ENCODE data around the gene CTNNA3.

Gene CTNNA3

GRCh38 chr10:67045404-67045803, 650.6 kb downstream of the CTNNA3 start:
- Histone ChIP-seq H3K36me3 (ENCODE audit: control insufficient read depth, insufficient read depth, low read length) (no peaks in the 10 kb centered on the region), H3K4me2 (ENCODE audit: low read length) (no peak overlapping the region), H3K27ac (no peak overlapping the region), H3K9me3 (ENCODE audit: control insufficient read depth, low read length) (no peaks in the 10 kb centered on the region), H3K79me2 (no peaks in the 10 kb centered on the region), H2AFZ (no peak overlapping the region), H3K9ac (no peak overlapping the region), H3K27me3 (ENCODE audit: control insufficient read depth, insufficient read depth, low read length) (no peaks in the 10 kb centered on the region), H3K4me3 (ENCODE audit: low read depth, low read length) (no peak overlapping the region), H3K4me1 (no peaks in the 10 kb centered on the region)
- TF ChIP-seq CTCF (IDR thresholded peaks at IDR 0.05) = no peak

GRCh38 chr10:67043041-67043440, 653.0 kb downstream of the CTNNA3 start:
- TF ChIP-seq CTCF (IDR thresholded peaks at IDR 0.05) = no peak
- Histone ChIP-seq H3K9me3 (ENCODE audit: control insufficient read depth, low read length) (no peaks in the 10 kb centered on the region), H3K4me1 (no peaks in the 10 kb centered on the region), H3K27me3 (ENCODE audit: control insufficient read depth, insufficient read depth, low read length) (no peaks in the 10 kb centered on the region), H3K4me2 (ENCODE audit: low read length) (no peak overlapping the region), H3K4me3 (ENCODE audit: low read depth, low read length) (no peak overlapping the region), H3K9ac (no peak overlapping the region), H3K36me3 (ENCODE audit: control insufficient read depth, insufficient read depth, low read length) (no peaks in the 10 kb centered on the region), H2AFZ (no peak overlapping the region), H3K27ac (no peak overlapping the region), H3K79me2 (no peaks in the 10 kb centered on the region)

GRCh38 chr10:67036808-67037207, 659.2 kb downstream of the CTNNA3 start:
- Histone ChIP-seq H3K4me1 (no peaks in the 10 kb centered on the region), H2AFZ (no peak overlapping the region), H3K36me3 (ENCODE audit: control insufficient read depth, insufficient read depth, low read length) (no peaks in the 10 kb centered on the region), H3K4me2 (ENCODE audit: low read length) (no peak overlapping the region), H3K27ac (no peak overlapping the region), H3K27me3 (ENCODE audit: control insufficient read depth, insufficient read depth, low read length) (no peaks in the 10 kb centered on the region), H3K9ac (no peak overlapping the region), H3K9me3 (ENCODE audit: control insufficient read depth, low read length) (no peaks in the 10 kb centered on the region), H3K79me2 (no peaks in the 10 kb centered on the region), H3K4me3 (ENCODE audit: low read depth, low read length) (no peak overlapping the region)
- TF ChIP-seq CTCF (IDR thresholded peaks at IDR 0.05) = no peak

- Histone ChIP-seq H3K27me3 (ENCODE audit: control insufficient read depth, insufficient read depth, low read length) (no peaks in the 10 kb centered on the region), H2AFZ (no peak overlapping the region), H3K79me2 (no peaks in the 10 kb centered on the region), H3K9me3 (ENCODE audit: control insufficient read depth, low read length) (no peaks in the 10 kb centered on the region), H3K4me1 (no peaks in the 10 kb centered on the region), H3K4me2 (ENCODE audit: low read length) (no peak overlapping the region), H3K36me3 (ENCODE audit: control insufficient read depth, insufficient read depth, low read length) (no peaks in the 10 kb centered on the region), H3K4me3 (ENCODE audit: low read depth, low read length) (no peak overlapping the region), H3K9ac (no peak overlapping the region), H3K27ac (no peak overlapping the region)
- TF ChIP-seq CTCF (IDR thresholded peaks at IDR 0.05) = no peak
These were observed 662.1 kb downstream of the CTNNA3 start for GRCh38 chr10:67033878-67034277.

- no peak overlapping the region for H2AFZ ChIP-seq
- no peak overlapping the region for H3K9ac ChIP-seq
- no peaks in the 10 kb centered on the region for H3K9me3 ChIP-seq (ENCODE audit: control insufficient read depth, low read length)
- no peak overlapping the region for H3K27ac ChIP-seq
- H3K4me2 ChIP-seq (ENCODE audit: low read length) = no peak overlapping the region
- H3K36me3 ChIP-seq (ENCODE audit: control insufficient read depth, insufficient read depth, low read length) = no peaks in the 10 kb centered on the region
- no peak overlapping the region for H3K4me3 ChIP-seq (ENCODE audit: low read depth, low read length)
- no peaks in the 10 kb centered on the region for H3K4me1 ChIP-seq
- TF ChIP-seq CTCF (IDR thresholded peaks at IDR 0.05) = no peak
- H3K79me2 ChIP-seq = no peaks in the 10 kb centered on the region
- no peaks in the 10 kb centered on the region for H3K27me3 ChIP-seq (ENCODE audit: control insufficient read depth, insufficient read depth, low read length)
These were observed 673.9 kb downstream of the CTNNA3 start for GRCh38 chr10:67022099-67022498.

Measured in parathyroid adenoma (tissue), 2 donors.